ENCODE results near the gene METRN.

GRCh38 chr16:715477-716199 lies 720 bp downstream of the METRN start:
- TF ChIP-seq CTCF (IDR thresholded peaks at IDR 0.05): peak; percentile 12
- TF ChIP-seq EZH2 (IDR thresholded peaks at IDR 0.05; ENCODE audit: borderline replicate concordance, insufficient read depth, low read depth, low read length, poor library complexity, severe bottlenecking): no peak
